ENCODE results near the gene EXOC7. TPM values are rescaled to one million over a fixed set of nuclear protein-coding genes. Genes with fewer than 3 reads are reported as not detected.

The EXOC7 gene
- total and polyA plus RNA-seq, 12 donors: 37.9 to 97.5 (median 82.1) TPM

GRCh38 chr17:76111956-76112355 lies 8.4 kb upstream of the EXOC7 start:
- TF ChIP-seq CTCF (IDR thresholded peaks at IDR 0.05): no peak

GRCh38 chr17:76107509-76107908 lies 3.9 kb upstream of the EXOC7 start:
- no peaks in the 10 kb centered on the region for H3K36me3 ChIP-seq
- 89 to 92% methylated on average over 6 of the region's 6 CpGs for WGBS, 2 donors

More at GRCh38 chr17:76111956-76112355, 8.4 kb upstream of the EXOC7 start:
- Histone ChIP-seq H3K9me3 (no peaks in the 10 kb centered on the region), H3K27ac (no peak overlapping the region), H3K27me3 (no peaks in the 10 kb centered on the region), H3K4me1 (peaks cover 0 to under 1% (median 0%) of the 10 kb centered on the region in 9 donors), H3K36me3 (no peaks in the 10 kb centered on the region), H3K4me3 (no peak overlapping the region)
- intact Hi-C loops (cut with DNase I): no loop called here
- ATAC-seq (no peak), DNase-seq (no peak)
- 88 to 96% methylated on average over 2 of the region's 2 CpGs for WGBS, 2 donors

GRCh38 chr17:76106703-76107102 lies 3.1 kb upstream of the EXOC7 start:
- Histone ChIP-seq H3K4me3 (no peak overlapping the region), H3K9me3 (no peaks in the 10 kb centered on the region), H3K4me1 (peaks cover 8 to 29% (median 21%) of the 10 kb centered on the region in 9 donors), H3K27me3 (no peaks in the 10 kb centered on the region), H3K27ac (no peak overlapping the region), H3K36me3 (peaks cover 0 to 5% (median 0%) of the 10 kb centered on the region in 9 donors)
- intact Hi-C loops (cut with DNase I): loop anchor here in 2 of 10 donors (10.0 kb wide), 2 partner anchors 288 to 298 kb away; no protein-coding TSS in a partner anchor
- no peak for DNase-seq
- no peak for TF ChIP-seq CTCF (IDR thresholded peaks at IDR 0.05)
- no peak for ATAC-seq
- 77 to 83% methylated on average over 3 of the region's 3 CpGs for WGBS, 2 donors

More at GRCh38 chr17:76107509-76107908, 3.9 kb upstream of the EXOC7 start:
- intact Hi-C loops (cut with DNase I): loop anchor here in 2 of 10 donors (10.0 kb wide), 2 partner anchors 287 to 297 kb away; no protein-coding TSS in a partner anchor
- DNase-seq (no peak), ATAC-seq (no peak)
- no peak for TF ChIP-seq CTCF (IDR thresholded peaks at IDR 0.05)
- Histone ChIP-seq H3K27me3 (no peaks in the 10 kb centered on the region), H3K4me3 (no peak overlapping the region), H3K27ac (no peak overlapping the region), H3K9me3 (no peaks in the 10 kb centered on the region), H3K4me1 (peaks cover 5 to 22% (median 13%) of the 10 kb centered on the region in 9 donors)

GRCh38 chr17:76104896-76105231 lies 1.3 kb upstream of the EXOC7 start:
- 73 to 86% methylated on average over 5 of the region's 5 CpGs for WGBS, 2 donors
- Histone ChIP-seq H3K36me3 (peaks cover 0 to 24% (median 9%) of the 10 kb centered on the region in 9 donors), H3K27ac (no peak overlapping the region), H3K4me1 (peaks cover 8 to 31% (median 21%) of the 10 kb centered on the region in 9 donors), H3K9me3 (no peaks in the 10 kb centered on the region), H3K27me3 (no peaks in the 10 kb centered on the region), H3K4me3 (no peak overlapping the region)
- DNase-seq (no peak), ATAC-seq (no peak)
- TF ChIP-seq CTCF (IDR thresholded peaks at IDR 0.05): no peak
- intact Hi-C loops (cut with DNase I): loop anchor here in 2 of 10 donors (10.0 kb wide), 2 partner anchors 290 to 300 kb away; no protein-coding TSS in a partner anchor

Measured in heart right ventricle (tissue), 16 donors.